Measurements from ENCODE around the gene BAK1.

DNA sequence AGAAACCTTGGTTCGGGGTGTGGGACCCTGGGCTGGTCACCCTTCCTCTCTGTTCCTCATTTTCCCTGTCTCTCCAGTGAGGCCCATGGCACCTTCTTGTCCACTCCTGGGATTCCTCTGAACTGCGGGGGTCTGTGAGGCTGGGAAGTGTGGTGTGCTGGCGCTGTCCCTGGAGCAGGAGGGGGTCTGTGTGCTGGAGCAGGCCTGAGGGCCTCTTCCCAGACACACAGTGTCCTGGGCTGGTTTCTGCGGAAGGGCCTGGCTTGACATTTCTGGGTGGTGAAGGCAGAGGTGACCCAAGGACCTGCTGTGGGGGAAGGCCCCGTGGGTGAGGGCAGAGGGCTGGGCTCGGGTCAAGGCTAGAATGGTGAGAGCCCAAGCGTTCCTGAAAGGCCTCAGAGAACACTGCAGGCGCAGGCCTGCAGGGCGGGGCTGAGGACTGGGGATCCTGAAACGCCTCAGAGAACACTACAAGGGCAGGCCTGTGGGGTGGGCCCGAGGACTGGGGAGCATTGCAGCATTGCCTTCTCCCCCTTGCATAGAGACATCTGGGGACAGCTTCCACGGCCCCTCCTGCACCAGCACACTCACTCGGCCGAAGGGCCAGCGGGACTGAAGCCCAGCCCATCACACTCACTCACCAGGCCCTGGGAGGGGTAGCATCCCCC, 10.6 kb upstream of the BAK1 start:
- TF ChIP-seq CTCF (IDR thresholded peaks at IDR 0.05) (no peak), POLR2A (IDR thresholded peaks at IDR 0.05) (no peak)
